K562 (cell line): ENCODE results near the gene TUBA4B. TPM values are rescaled to one million over a fixed set of nuclear protein-coding genes. Genes with fewer than 3 reads are reported as not detected.
A peak's percentile ranks its signal among the peaks of the same experiment; 100 is the strongest.

Experiments used
- ATF7 ChIP-seq: fragments of 450-650 bp; IDR thresholded peaks from 2 replicates; pipeline ENCODE4 v1.7.1; 2014; ENCODE audit warnings: mild to moderate bottlenecking, moderate library complexity
- CREBBP ChIP-seq: IDR thresholded peaks from one replicate; pipeline ENCODE4 v1.6.1; 2012; ENCODE audit warnings: low read depth, mild to moderate bottlenecking, control low read depth, inconsistent platforms, low read length
- ETV6 ChIP-seq, 3 experiments: fragments of 150-350 bp in 1 of 3; sonication (generic) in 1 of 3; formaldehyde crosslinking in 1 of 3; IDR thresholded peaks; 2 replicates each; pipeline versions ENCODE4 v1.6.1 to v1.8.0; 2014 to 2022; ENCODE audit warnings: borderline replicate concordance in 2 of 3, low read depth in 2 of 3, antibody characterized with exemption in 1 of 3, low read length in 1 of 3, mild to moderate bottlenecking in 1 of 3, missing genetic modification reagents in 1 of 3
- KAT7 ChIP-seq: sonication (generic); formaldehyde crosslinking; IDR thresholded peaks from 2 replicates; pipeline ENCODE4 v1.8.0; 2022; ENCODE audit warnings: missing genetic modification reagents, mild to moderate bottlenecking, borderline replicate concordance
- MAZ ChIP-seq, 2 experiments: fragments of 450-650 bp in 1 of 2; sonication (generic) in 1 of 2; formaldehyde crosslinking; IDR thresholded peaks in 1 of 2; conservative IDR thresholded peaks in 1 of 2; 2 replicates each; pipeline versions ENCODE4 v1.4.0 to v1.5.0; 2020; ENCODE audit warnings: mild to moderate bottlenecking in 1 of 2, missing genetic modification reagents in 1 of 2
- MBD1 ChIP-seq: fragments of 250-450 bp; sonication (Bioruptor Pico); IDR thresholded peaks from 2 replicates; pipeline ENCODE4 v1.8.0; 2022; ENCODE audit warnings: inconsistent platforms
- MEIS2 ChIP-seq: fragments of 450-650 bp; IDR thresholded peaks from 2 replicates; pipeline ENCODE4 v1.6.1; 2014; ENCODE audit warnings: mild to moderate bottlenecking; ENCODE audit not compliant: partially characterized antibody
- PHF8 ChIP-seq: fragments of 200-600 bp; sonication (generic); IDR thresholded peaks from 2 replicates; pipeline ENCODE4 v1.6.1; 2012; ENCODE audit warnings: mixed run types, mild to moderate bottlenecking, inconsistent platforms, low read length, moderate library complexity, borderline replicate concordance
- RBFOX2 ChIP-seq: fragments of 200-400 bp; formaldehyde crosslinking; IDR thresholded peaks from 2 replicates; pipeline ENCODE4 v1.6.1; 2017; ENCODE audit warnings: low read depth, mild to moderate bottlenecking, low read length, moderate library complexity
- TARDBP ChIP-seq: fragments of 450-650 bp; IDR thresholded peaks from 2 replicates; pipeline ENCODE4 v1.6.1; 2016
- TCF7L2 ChIP-seq: fragments of 150-350 bp; IDR thresholded peaks from 2 replicates; pipeline ENCODE4 v1.6.1; 2016; ENCODE audit warnings: low read depth, mild to moderate bottlenecking, low read length, moderate library complexity
- TRIM24 ChIP-seq, 2 experiments: fragments of 450-650 bp; IDR thresholded peaks; 2 replicates each; pipeline ENCODE4 v1.6.1; 2016
- YY1 ChIP-seq, 3 experiments: IDR thresholded peaks; 2 replicates each; pipeline ENCODE4 v1.6.1; 2011; ENCODE audit warnings: low read length in 2 of 3, mild to moderate bottlenecking in 2 of 3, moderate library complexity in 2 of 3, borderline replicate concordance in 1 of 3, control low read depth in 1 of 3, low read depth in 1 of 3; ENCODE audit not compliant: insufficient read depth in 3 of 3, insufficient replicate concordance in 2 of 3, control insufficient read depth in 1 of 3, insufficient read length in 1 of 3; ENCODE audit errors: extremely low read depth in 1 of 3
- ZNF740 ChIP-seq, 3 experiments: fragments of 200-800 bp in 1 of 3; sonication (Bioruptor generic) in 1 of 3; sonication (generic) in 1 of 3; formaldehyde crosslinking in 1 of 3; IDR thresholded peaks; 2 replicates each; pipeline versions ENCODE4 v1.6.1 to v1.8.0; 2016 to 2022; ENCODE audit warnings: mild to moderate bottlenecking in 2 of 3, missing compliant biosample characterization in 2 of 3, missing genetic modification characterization in 2 of 3, missing genetic modification reagents in 1 of 3
- ZNF77 ChIP-seq: fragments of 250-450 bp; sonication (Bioruptor Pico); IDR thresholded peaks from 2 replicates; pipeline ENCODE4 v1.5.0; 2020
- polyA plus RNA-seq, 8 experiments: library from polyadenylated mRNA; depleted of rRNA in 4 of 8; stranded (reverse) in 5 of 8; unstranded in 3 of 8; fragments of >200 nt; fragmentation: Nextera tagmentation in 2 of 8; fragmentation: Illumina TruSeq in 1 of 8; extraction: Ambion mirVana in 2 of 8; extraction: Trizol in 1 of 8; gene quantifications; 2 replicates each; pipeline versions ENCODE4 v1.2.1 to v1.2.3, GENCODE V29; 2011 to 2014; ENCODE audit warnings: inconsistent platforms in 1 of 8, missing spikeins in 1 of 8
- total RNA-seq, 7 experiments: library from RNA; depleted of rRNA in 6 of 7; stranded (reverse); fragments of >200 nt in 6 of 7; fragmentation: Illumina TruSeq in 2 of 7; extraction: Trizol in 2 of 7; gene quantifications; 2 replicates each; pipeline versions ENCODE4 v1.2.1 to v1.2.3, GENCODE V29; 2011 to 2021; ENCODE audit warnings: low replicate concordance in 1 of 7
- TF ChIP-seq, protein P1 (sequence below): fragments of 200-800 bp; sonication (Bioruptor generic); IDR thresholded peaks from 2 replicates; pipeline ENCODE4 v1.6.1; 2017; ENCODE audit warnings: missing genetic modification characterization, missing compliant biosample characterization
- TF ChIP-seq, protein P2 (sequence below): sonication (generic); formaldehyde crosslinking; IDR thresholded peaks from 2 replicates; pipeline ENCODE4 v1.8.0; 2022; ENCODE audit warnings: missing genetic modification reagents, mild to moderate bottlenecking, moderate library complexity, borderline replicate concordance

Gene TUBA4B
- total and polyA plus RNA-seq, 9 of the 15 experiments (the other 6 are each of a cell fraction or from before 2014, with no cell fraction given) = 0.04 TPM; not detected in 8

DNA sequence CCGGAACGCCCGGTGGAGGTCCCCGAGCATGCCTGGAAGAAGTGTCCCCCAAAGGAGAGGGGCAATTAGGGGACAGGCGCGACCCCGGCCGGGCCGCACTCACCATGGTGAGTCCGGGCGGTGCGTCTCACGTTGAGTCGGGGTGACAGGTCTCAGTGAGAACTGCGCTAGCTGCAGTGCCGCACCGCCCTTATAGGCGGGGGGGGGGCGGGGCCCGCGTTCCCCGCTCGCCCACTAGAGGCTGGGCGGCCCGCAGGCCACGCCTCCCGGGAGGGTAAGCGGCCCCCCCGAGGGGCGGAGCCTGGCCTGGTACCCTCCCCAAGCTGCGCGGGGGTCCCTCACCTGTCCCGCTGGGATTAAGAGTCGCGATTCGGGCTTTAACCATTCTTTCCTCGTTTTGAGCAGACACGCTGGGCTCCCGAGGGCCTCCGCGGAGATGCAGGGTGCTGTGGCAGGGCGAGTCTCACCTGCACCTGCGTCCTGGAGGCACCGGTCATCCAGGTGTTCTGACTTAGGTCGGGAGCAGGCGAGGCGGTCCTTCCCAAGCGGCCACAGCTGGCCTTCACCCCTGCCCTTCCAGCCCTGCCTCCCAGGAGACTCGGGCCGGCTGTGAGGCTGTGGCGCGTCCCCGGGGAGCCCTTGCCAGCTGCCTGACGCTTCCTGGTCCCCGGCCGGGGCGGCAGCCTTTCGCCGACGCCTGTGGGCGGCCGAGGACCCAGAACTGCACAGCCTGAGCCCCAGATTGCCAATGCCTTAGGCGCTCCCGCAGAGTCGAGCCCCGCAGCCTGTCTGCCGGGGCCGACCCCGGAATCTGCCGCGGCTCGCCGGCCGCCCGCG is 928 bp downstream of the TUBA4B start, which contains the start of gene TUBA4A (continued):
- TF ChIP-seq MBD1 (no peak), TARDBP (0 out of 2 replicates have a peak, but pooled peaks have one; percentile 28), MAZ (CRISPR knock-in tag; conservative IDR thresholded peaks at IDR 0.05 in 1 of 2, IDR thresholded peaks at IDR 0.05 in 1 of 2) (peak; percentile 62 to 68; a peak in 2 of 4 replicates), PHF8 (peak; percentile 73; the same call in 1 of the 2 replicates), ZNF740 (CRISPR knock-in tag; IDR thresholded peaks at IDR 0.05) (peak; percentile 59), ZNF740 (tag; IDR thresholded peaks at IDR 0.05) (peak in 1 of 2 experiments; percentile 11; a peak in 1 of 4 replicates), ZNF77 (no peak), RBFOX2 (peak; percentile 97), ATF7 (peak; percentile 18; the same call in 1 of the 2 replicates), ETV6 (IDR thresholded peaks at IDR 0.05; ENCODE audit: borderline replicate concordance in 1 of 2, low read depth in 2 of 2, low read length in 1 of 2) (no peak), ETV6 (CRISPR knock-in tag; IDR thresholded peaks at IDR 0.05; ENCODE audit: borderline replicate concordance) (no peak), TCF7L2 (no peak), TRIM24 (IDR thresholded peaks at IDR 0.05) (no peak), MEIS2 (peak; percentile 38), CREBBP (no peak), YY1 (IDR thresholded peaks at IDR 0.05; ENCODE audit: borderline replicate concordance in 1 of 3, control insufficient read depth in 1 of 3, extremely low read depth in 1 of 3, insufficient read depth in 3 of 3, insufficient read length in 1 of 3, insufficient replicate concordance in 2 of 3, low read depth in 1 of 3, low read length in 2 of 3) (peak in 1 of 3 experiments; percentile 8), KAT7 (CRISPR knock-in tag) (peak; percentile 24; the same call in 1 of the 2 replicates)
- TF ChIP-seq, protein P1, sequence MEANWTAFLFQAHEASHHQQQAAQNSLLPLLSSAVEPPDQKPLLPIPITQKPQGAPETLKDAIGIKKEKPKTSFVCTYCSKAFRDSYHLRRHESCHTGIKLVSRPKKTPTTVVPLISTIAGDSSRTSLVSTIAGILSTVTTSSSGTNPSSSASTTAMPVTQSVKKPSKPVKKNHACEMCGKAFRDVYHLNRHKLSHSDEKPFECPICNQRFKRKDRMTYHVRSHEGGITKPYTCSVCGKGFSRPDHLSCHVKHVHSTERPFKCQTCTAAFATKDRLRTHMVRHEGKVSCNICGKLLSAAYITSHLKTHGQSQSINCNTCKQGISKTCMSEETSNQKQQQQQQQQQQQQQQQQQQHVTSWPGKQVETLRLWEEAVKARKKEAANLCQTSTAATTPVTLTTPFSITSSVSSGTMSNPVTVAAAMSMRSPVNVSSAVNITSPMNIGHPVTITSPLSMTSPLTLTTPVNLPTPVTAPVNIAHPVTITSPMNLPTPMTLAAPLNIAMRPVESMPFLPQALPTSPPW (CRISPR knock-in tag) = peak; percentile 97
- TF ChIP-seq, protein P2, sequence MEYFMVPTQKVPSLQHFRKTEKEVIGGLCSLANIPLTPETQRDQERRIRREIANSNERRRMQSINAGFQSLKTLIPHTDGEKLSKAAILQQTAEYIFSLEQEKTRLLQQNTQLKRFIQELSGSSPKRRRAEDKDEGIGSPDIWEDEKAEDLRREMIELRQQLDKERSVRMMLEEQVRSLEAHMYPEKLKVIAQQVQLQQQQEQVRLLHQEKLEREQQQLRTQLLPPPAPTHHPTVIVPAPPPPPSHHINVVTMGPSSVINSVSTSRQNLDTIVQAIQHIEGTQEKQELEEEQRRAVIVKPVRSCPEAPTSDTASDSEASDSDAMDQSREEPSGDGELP (CRISPR knock-in tag) = peak; percentile 27; the same call in 1 of the 2 replicates
